GM21576 (cell line): Measurements from ENCODE around the gene CACNA1I.

ENCODE experiments used
- ATAC-seq: cut with Tn5 transposase; IDR thresholded peaks from one replicate; pipeline ENCODE4 v1.9.1; 2021; ENCODE audit warnings: mild to moderate bottlenecking, moderate library complexity; ENCODE audit not compliant: unreplicated experiment

CACNA1I gene

DNA sequence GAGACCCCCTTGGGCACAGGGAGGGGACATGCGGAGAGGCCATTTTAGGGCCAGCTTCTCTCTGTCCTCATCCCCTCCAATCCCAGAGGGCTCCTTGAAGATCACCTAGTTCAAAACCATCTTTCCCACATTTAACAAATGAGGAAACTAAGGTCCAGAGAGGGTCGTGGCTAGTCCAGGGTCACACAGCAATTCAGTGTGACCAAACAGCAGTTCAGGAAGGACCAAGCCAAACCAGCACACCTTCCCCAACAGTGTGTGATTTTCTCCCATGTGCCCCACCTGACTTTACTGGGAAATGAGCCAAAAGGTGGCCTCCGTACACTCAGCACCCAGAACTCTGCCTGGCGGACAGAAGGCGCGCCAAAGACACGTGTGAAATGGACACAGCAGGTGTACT lies 51.3 kb downstream of the CACNA1I start:
- no peak for ATAC-seq

DNA sequence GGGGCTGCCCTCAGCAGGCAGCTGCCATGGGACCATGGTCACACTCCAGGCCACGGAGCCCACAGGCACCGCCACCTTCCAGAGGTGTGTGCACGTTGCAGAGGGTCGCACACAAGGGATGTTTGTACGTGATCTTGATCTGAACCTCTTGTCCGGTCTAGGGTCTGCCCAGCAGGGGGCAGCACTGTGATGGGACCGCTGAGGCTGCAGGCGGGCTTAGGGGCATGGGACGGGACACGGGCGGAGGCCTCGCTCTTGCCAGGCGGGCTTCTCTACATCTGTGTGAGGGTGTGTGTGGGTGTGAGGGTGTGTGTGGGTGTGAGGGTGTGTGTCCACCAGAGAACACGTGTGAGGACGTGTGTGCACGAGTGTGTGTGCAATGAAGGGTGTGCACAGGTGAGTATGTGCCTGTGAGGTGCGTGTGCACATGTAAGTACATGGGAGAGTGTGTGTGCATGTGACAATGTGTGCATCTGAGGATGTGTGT lies 52.4 kb downstream of the CACNA1I start:
- no peak for ATAC-seq

DNA sequence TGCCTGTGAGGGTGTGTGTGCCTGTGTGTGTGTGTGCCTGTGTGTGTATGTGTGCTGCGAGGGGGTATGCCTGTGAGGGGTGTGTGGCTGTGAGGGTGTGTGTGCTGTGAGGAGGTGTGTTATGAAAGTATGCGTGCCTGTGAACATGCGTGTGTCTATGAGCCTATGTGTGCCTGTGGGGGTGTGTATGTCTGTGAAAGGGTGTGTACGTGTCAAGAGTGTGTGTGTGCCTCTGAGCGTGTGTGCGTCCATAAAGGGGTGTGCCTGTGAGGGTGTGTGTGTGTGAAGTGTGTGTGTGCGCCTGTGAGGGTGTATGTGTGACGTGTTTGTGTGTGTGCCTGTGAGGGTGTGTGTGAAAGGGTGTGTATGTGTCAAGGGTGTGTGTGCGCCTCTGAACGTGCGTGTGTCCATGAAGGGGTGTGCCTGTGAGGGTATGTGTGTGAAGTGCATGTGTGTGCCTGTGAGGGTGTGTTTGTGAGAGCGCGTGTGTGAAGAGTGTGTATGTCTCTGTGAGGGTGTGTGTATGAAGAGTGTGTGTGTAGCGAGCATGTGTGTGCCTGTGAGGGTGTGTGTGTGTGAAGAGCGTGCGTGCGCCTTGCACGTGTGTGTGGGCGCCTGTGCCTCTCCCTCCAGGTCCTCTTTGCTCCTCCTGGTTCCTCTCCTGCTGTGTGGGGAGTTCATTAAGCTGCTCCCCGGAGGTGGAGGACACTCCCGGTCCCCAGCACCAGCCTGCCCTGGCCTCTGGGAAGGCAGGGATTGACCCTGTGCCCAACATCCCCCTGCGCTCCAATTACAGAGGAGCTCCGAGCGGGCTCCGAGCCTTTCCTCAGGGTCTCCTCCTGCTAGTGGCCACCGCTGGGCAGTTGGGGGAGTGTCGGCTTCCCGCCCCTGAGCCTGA lies 53.3 kb downstream of the CACNA1I start:
- no peak for ATAC-seq

DNA sequence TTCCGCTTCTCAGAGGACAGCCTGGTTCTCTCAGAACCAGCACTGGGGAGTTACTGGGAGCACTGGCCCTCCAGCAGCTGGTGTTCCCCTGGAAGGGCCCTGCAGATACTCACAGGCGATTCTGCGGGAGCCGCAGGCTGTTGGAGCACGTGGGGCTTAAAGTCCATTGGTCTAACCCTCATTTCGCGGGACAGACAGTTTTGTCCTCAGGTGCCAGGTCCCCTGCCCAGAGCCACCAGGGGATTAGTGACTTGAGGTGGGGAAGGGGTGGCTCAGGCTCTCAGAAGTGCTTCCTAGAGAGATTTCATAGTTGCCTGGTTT lies 53.9 kb downstream of the CACNA1I start:
- ATAC-seq = no peak

DNA sequence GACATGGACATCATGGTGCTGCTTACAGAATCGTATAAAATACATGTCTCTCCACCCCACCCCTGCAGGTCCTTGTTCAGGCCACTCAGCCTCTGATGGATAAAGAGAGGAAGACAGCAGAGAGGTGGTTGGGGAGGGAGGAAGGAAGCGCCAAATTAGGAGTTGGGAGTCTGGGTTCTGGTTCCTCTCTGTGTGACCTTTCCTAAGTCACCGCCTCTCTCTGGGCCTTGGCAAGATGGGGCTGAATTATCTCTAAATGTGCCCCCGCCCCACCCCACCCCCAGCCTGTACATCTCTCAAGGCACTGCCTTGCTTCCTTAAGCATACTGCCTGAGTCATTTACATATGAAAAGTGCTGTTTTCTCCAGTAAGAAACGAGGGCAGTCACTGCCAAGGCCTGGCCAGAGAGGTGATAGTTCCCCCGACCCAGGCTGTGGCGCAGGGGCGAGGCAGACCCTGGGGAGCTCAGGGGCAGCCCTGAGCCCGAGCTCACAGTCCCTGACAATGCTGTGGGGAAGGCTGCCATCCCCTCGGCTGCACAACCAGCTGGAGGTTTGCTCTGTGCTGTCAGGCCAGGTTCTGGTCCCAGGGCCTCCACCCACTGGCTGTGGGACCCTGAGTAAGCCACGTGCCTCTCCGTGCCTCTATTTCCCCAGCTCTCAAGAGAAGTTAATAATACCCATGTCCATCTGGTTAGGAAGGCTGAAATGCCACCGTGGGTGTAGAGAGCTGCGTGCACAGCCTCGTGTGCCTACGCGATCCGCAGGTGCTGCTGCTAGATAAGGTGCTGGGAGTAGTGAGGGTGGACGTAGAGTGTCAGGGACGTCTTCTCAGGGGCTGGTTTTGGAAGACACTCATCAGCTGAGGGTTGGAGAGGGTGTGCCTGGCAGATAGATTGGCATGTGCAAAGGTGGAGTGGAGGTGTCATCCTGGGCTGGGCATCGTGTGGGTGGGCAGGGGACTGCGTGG lies 55.3 kb downstream of the CACNA1I start:
- no peak for ATAC-seq

DNA sequence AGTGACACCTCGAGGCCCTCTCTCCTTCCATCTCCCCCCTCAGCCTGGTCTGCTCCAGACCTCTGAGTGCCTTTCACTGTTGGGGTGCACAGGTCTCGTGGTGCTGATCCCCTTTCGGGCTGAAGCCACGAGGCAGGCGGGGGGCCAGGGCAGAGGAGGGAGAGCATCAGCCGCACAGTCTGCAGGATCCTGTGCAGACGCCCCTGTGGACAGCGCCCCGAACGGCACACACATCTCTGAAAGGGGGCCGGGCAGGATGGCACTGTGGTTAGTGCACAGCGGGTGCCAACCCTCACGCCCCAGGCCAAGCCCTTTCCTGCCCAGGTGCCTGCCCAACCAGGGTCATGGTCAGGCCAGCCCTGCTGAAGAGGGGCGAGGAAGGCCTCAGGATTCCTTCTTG lies 56.7 kb downstream of the CACNA1I start:
- ATAC-seq = no peak

DNA sequence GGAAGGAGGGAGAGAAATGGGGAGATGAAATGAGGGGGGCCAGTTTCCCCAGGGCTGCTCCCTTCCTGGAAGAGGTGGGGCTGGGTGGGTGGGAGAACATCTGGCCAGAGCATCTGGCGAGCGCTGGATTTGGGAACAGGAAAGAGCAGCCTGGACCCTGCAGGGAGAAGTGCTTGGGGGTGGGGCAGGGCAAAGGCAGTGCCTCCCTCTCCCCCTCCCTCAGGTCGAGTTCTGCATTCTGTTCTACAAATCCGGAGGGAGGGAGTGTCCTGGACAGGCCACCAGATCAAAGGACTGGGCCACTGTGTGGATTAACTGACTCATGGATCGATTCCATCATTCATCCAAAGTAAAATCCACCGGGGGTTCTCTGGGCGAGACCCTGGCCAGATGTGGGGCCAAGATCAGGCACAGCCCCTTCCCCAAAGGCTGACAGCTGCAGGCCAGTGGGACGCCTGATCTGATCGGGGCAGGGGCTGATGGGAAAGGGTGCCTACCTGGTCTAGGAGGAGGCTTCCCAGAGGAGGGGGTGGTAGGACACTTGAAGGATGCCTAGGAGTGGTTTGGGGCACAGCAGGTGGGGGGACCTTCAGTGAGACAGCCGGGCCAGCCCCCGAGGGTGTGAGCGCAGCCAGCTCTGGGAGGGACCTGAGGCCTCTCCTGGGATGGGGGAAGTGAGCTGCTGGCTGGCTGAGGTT lies 57.5 kb downstream of the CACNA1I start:
- ATAC-seq = no peak

DNA sequence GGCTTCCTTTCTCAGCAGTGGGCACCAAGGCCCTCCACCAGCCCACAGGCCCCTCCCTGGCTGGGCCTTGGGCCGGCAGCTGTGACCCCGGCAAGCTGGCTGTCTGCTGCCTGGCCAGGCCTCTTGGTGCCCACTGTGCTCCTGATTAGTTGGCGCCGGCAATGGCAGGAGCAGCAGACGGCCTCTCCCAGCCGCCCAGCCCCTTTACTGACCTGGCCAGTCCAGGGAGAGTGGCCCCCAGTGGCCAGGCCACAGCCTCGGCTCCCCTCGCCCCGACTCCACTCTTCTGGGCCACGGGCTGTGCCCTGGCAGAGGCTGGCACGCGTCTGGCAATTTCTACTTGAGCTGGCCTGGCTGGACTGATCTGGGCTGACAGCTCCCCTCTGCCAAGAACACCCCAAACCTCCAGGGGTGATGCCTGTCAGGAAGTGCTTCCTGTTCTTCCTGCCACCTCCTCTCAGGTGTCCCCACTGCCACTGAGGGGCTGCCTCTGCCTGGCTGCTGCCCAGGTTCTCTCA lies 58.1 kb downstream of the CACNA1I start:
- ATAC-seq = no peak

DNA sequence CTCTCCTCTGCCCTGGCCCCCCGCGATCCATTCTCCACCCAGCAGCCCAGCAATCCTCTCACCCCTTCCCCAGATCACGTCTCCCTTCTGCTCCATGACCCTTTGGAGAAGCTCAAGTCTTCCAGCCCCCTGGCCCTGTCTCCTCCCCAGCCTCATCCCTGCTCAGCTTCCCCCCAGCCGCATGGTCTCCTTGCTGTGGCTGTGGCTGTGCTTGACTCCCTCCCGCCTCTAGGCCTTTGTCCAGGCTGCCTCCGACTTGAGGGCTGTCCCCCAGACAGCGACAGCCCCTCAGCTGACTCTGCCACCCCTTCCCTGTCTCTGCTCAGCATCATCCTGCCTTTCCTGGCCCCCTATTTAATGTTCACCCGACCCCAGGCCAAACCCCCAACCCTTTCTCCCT lies 59.3 kb downstream of the CACNA1I start:
- ATAC-seq = no peak

DNA sequence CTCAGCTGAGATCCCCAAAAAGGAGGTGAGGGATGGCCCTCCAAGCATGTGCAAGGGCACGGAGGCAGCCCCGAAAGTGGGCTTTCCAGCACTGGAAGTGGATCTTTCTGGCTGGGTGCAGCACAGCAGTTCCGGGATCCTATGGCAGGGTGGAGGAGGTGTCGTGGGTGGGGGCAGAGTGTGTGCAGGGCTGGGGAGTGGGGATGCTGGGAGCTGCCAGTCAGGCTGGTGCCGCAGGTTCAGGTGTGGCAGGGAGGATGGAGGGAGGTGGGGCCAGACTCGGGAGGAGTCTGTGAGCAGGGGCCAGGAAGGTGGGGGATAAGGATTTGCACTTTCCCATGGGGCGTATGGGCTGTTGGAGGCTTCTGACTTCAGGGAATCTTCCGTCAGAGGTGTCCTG lies 60.2 kb downstream of the CACNA1I start:
- ATAC-seq = no peak

DNA sequence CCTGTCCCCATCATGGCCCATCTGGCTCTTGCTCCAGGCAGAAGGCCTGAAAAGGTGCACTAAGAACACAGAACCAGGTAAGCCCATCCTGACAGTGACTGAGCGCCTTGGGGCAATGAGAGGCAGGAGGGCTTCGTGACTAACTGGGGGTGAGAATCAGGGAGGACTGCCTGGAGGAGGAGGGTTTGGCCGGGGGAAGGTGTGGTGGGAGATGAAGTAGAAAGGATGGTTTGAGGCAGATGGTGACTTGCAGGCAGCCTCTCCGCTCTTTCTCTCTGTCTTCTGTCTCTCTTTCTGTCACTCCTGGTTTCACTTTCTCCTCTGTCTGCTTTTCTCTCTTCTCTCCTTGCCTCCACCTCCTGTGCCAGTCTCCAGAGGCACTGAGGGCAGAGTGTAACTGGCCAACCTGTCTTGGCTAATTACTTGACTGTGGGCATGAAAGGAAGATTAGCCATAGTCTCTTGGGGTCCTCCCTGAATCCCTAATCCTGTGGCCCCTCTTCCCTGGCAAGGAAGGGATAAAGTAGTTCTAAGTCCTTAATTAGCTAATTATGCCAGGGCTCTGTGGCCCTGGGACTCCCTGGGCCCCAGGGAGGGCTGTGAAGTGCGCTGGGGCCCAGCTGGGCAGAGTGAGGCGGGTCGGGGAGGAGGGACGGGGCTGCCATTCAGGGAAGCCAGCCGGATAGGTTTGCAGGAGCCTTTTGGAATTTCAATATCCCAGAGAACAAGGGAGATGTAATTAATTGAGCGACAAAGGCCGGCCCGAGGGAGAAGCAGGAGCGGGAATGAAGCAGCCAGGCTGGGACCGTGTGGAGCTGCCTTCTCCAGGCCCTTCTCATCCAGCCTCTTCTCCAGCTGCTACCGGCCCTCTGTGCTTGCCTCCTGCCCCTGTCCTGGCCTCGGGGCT lies 61.1 kb downstream of the CACNA1I start:
- ATAC-seq = no peak

DNA sequence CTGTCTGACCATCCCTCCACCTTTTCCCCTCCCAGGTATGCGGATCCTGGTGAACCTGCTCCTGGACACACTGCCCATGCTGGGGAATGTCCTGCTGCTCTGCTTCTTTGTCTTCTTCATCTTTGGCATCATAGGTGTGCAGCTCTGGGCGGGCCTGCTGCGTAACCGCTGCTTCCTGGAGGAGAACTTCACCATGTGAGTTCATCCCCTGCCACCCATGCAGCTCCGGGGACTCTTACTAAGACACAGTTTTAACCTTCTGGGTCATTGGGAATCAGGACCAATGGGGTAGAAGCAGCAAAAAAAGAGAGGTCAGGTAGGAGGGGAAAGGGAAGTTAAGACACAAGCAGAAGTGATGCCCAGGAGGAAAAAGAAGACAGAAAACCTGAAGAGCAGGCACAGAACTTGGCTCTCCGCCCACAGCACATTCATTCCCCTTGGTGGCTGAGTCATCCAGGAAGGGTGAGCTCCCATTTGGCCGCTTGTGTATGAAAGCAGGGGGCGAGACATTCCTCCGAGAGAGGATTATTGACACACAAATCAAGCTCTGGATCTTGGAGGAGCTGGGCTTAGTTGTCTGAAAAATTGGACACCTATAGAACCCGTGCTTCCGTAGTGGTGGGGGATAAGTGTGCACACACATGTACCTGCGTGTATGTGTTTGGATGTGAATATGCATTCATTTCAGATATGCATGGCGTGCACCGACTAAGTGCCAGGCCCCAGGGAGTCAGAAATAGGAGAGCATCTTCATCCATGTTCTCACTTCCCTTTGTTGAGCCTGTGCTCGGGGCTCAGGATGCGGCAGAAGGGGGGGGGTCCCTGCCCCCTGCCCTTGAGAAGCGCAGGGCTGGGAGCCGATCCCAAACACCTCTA lies 64.2 kb downstream of the CACNA1I start:
- ATAC-seq = no peak

DNA sequence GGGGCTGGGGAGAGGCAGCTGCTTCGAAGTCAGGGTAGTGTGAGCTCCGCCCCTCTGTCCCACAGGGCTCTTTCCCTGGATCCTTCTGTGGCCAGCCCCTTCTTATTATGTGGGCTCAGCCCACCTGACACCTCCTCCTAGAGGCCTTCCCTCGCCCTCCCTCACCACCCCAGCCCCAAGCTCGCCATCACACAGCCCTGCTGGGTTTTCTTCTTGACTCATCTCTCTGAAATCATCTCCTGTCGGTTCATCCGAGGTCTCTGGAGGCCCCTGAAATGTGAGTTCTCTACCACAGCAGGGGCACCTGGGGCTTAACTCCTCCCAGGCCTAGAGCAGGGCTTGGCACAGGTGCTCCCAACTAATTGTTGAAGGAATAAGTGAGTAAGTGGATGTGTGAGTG lies 65.2 kb downstream of the CACNA1I start:
- ATAC-seq = no peak

DNA sequence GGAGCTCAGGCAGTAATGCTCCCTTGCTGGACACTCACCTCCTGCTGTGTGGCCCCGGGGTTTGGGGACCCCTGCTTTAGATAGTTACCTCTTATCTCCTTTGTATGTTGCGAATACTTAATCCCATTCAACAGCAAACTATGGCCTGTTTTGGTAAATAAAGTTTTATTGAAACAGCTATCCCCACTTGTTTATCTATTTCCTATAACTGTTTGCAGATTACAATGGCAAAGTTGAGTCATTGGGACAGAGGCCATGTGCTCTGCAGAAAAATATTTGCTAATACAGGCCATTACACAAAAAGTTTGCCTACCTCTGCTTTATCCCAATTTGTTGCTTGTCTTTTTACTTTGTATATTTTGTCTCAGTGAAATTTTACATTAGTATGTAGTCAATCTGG lies 68.4 kb downstream of the CACNA1I start:
- no peak for ATAC-seq

DNA sequence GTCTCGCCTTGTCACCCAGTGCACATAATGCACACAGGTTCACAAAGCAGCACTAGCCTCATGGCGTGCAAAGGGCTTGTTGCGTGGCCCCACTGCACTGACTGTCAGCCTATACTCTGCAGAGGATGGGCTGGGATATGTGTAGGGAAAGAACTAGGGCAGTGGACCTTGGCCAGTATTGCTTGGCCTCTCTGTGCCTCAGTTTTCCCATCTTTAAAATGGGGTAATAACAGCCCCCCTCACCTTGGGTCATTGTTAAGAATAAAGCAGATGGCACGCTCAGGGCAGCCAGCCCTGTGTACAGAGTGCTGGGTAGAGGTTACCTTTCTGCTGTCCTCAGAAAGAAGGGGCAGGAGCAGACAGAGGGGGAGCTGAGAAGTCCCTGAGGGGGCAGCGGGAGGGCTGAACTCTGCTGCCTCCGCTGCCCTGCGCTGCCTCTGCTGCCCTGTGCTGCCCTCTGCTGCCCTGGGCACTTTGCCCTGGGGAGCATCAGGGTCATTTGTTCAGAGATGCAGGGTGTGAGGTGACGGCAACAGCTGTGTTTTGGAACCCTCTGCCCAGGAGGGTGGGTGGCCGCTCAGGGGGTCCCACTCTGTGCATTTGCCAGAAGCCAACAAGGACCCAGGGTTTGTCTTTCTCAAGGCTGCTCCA lies 71.2 kb downstream of the CACNA1I start:
- ATAC-seq = no peak

DNA sequence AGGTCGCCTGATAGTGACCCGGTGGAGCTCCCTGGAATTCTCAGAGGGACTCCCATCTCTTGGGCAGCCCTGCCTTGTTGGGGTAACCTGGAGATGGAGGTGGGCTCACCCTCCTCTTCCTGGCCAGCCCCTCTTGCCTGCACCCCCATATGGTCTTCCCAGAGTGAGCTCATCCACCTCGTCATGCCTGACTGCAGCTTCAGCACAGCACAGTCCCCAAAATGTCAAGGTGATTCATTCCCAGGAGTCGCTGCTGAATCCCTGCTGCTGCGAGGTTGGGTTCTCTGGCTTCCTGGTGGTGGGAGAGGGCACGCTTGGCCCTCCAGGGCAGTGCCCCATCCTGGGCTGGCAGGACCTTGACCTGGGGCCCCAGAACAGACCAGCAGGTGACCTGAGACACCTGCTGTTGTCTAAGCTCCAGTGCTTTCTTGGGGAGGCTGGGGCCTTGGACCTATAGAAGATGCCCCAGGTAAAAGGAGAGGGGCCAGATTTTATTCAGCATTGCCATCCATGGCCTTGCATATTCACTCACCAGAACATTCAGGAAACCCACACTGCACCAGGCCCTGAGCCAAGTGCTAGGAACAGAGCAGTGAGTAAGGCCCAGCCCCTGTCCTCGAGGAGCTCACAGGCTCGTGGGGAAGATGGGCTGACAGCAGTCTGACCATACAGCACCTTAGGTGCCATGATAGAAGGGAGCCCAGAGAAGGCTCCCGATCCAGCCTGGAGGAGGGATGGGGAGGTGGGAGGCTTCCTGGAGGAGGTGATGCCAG lies 72.9 kb downstream of the CACNA1I start:
- ATAC-seq = no peak

DNA sequence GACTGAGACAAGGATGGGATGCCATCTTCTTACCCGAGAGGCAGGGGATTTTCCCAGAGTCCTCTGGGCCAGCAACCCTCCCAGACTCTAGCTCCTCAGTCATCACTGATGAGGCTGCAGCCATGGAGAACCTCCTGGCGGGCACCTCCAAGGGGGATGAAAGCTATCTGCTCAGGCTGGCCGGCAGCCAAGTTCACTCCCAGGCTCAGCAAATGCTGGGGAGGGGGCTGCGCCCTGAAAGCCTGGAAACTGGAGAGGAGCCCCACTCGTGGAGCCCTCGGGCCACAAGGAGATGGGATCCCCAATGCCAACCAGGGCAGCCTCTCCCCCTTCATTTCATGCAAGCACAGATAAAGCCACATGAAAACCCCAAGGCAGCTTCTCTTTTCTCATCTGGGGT lies 75.0 kb downstream of the CACNA1I start:
- no peak for ATAC-seq
